ENCODE data around the gene BRF1.

BRF1 gene

DNA sequence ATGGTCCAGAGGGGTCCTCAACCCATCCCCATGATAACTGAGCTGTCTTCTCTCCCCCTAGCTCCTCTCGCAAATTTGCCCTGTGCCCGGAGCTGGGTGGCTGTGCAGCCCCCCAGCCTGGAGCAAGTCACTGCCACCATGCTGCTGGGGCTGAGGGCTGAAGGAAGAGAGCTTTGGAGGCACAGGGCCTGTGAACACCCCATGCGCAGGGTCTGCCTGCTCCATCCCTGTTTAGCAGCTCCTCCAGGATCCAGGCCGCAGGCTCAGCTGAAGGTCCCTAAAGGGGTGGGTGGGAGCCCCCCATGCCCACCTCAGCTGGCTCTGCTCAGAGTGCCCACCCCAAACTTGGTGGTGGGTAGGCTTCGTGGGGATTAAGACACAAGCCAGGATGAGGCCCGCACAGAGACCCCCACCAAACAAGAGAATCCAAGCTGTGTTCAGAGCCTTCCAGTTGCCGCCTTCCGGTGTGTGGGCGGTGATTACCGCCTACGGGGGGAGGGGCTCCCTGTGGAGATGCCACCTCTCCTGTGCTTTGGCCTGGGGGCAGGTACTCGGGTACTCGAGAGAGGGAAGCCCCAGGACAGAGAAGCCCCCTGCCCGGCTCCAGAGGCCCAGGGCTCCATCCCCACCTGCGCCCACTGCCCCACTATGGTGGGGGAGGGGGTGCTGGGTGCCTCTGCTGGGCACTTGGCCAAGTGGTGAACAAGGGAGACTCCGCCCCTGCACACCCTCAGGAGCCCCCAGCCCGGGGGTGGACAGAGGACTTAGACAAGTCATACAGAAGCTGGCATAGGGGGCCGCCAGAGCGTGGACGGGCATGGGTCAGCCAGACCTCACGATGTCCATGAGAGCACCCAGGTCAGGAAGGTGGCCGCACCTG is 130.8 kb downstream of the BRF1 start:
- no peak for DNase-seq

DNA sequence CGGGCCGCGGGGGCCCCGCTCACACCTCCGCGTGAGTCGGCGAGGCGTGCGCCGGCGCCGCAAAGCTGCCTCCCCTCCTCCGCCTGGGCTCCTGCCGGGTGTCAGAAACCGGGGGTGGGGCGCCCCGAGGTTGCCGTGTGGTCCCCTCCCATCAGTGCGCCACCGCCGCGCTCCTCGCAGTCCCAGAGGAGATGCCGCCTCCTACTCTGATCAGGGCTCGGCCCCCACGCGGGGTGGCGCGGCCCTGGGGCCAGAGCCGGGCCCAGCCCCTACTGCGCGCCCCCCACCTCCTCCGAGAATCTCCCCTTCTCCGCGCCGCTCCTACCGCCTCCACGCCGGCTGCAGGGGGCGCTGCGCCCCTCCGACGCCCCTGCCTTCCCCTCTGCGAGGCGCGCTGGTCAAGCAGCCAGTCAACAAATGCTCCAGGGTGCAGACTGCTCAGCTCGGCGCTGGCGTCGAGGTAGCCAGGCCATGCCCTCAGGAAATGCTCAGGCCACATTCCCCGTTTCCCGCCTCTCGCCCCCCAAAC is 131.8 kb downstream of the BRF1 start:
- DNase-seq, result no peak

DNA sequence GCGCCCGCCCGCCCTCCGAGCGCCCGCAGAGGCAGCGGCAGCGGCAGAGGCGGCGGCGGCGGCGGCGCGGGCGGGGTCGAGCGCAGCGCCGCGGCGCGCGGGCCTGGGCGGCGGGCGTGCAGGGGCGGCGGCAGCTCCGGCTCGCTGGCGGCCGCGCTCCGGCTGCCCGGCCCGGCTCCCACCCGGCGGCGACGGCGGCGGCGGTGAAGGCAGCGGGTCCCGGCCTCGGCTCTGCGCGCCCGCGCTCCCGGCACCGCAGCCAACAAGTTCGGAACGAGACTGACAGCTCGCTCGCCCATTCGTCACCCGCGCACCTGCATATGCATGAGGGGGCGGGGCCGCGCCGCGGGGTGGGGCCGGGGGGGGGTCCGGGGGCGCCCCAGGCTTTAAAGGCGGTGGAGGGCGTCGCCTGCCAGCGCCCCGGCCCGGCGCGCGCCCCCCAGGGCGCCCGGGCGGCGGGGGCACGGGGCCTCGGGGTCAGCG is 132.3 kb downstream of the BRF1 start, which contains the start of gene JAG2:
JAG2 (minus strand) TSS at position 281 of the 483 bp plus-strand sequence. CDS start 356 bp downstream, outside the sequence.
- DNase-seq, result no peak

DNA sequence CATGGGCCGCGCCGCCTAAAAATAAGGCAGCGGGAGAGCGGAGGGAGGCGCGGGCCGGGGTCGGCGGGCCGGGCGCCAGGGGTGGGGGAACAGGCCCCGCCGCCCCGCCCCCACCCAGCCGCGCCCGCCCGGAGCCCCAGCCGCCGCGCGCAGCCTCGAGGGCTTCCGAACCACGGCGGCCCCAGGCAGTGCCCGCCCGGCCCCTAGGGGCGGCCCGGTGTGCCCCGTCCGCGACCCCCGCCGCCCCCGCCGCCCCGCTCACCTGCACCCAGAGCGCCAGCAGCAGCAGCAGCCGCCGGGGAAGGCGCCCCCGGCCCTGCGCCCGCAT is 132.7 kb downstream of the BRF1 start:
- no peak for DNase-seq

DNA sequence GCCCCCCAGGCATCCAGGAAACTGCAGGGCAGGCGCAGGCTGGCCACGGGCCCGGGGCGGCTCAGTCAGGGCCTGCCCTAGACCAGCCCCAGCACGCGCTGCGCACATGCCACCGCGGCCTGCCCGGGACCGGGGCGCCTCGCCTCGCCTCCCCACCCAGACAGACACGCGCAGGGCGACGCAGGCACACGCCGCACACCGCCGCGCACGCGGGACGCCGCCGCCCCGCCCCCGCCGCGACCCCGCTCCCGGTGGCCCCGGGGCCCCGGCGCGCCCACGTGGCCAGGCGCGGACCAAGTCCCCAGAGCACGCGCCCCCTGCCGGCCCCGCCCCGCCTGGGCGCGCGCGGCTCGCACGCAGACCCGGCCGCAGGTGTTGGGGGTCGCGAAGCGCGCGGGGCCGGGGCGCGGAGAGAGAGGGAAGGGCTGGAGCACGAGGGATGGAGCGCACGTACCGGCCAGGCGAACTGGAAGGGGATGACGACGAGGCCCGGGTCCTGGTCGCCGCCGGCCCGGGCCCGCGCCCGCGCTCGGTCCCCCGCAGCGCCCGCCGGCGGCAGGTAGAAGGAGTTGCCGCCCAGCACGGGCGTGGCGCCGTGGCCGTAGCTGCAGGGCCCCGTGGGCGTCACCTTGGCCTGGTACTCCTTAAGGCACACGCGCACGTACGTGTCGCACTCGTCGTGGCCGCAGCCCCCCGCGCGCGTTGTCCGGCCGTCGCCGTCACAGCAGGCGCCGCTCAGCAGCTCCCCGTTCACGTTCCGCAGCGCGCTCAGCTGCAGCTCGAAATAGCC is 133.3 kb downstream of the BRF1 start:
- DNase-seq, result no peak

DNA sequence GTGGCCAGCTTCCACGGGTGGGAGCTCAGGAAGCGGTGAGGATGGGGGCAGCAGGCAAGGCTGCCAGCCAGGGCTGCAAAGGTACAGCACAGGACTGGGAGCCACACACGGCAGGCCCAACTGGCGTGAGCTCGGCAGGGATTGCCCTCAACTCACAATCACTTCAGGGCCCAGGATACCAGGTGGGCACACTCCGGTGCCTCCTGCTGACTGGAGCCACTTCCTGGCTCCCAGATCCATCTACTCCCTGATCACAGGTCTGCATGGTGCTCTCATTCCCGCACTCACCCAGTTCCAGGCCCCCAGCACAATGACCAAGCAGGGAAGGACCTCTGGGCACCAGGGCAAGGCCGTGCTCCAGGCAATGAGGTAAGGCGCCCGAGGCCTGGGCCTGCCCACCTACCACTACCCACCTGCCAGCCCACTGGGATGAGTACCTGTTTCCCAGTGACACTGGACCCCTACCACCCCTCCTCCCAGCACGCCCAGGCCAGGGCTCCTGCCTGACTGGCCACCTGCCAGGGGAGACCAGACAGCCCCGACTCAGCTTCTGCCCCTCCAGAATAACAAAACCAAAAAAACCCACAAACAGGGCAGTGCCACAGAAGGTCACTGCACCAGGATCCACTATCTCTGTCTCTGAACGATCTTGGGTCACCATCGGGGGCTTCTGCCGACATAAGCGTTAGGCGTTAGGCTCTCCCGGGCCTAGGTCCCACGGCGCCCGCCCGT is 134.1 kb downstream of the BRF1 start:
- DNase-seq, result no peak

DNA sequence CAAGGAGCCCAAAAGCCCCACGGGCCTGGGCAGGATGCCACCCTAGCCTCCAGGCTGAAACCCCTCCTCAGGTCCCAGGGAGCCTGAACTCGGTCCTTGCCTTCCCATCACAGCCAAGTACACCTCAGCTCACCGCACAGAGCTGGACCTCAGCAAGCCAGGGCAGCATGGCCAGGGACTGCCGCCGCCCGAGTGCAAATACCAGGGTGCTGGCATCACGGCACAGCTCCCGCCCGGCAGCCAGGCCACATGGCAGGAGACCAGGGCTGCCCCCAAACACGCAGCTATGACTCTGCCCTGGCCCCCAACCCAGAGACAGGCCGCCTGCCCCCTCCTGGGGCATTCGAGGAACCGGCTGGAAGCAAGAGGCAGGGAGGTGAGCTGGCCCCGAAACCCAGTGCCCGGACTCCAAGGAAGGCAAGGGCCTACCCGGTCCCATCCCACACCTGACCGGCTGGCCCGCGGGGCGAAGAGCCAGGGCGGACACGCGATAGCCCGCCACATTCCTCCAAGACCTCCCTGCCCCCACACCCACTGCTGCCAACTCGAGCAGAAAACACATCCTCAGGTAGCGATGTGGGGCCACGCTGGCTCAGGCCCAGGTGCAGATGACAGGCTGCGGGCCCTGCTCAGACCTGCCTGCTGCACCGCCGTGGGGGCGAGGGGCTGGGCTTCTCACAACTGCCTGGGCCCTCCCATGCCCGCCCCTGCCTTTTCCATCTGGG is 134.9 kb downstream of the BRF1 start:
- DNase-seq, result no peak

DNA sequence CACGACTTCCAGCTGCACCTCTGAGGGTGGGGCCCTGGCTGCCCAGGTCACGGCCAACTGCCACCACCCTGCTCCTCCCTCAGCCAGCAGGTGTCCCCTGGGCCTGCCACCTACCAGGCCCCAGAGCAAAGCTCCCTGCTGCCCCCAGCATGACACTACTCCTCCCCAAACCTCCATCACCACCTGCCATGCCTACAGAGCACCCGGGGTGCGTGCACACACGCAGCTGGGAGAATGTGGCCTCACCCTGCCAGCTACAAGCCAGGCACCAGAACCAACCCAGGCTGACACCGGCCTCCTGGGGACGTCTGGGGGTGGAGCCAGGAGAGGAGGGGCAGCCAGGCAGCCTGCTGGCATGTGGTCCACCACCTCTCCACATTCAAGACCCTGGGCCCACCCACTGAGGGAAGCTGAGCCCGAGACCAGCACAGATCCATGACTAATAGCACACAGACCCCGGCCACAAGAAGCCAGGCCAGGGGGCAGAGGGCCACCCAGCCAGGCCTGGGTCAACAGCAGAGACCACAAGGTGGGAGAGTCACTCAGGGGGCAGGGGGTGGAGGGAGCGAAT is 135.6 kb downstream of the BRF1 start:
- DNase-seq, result no peak

DNA sequence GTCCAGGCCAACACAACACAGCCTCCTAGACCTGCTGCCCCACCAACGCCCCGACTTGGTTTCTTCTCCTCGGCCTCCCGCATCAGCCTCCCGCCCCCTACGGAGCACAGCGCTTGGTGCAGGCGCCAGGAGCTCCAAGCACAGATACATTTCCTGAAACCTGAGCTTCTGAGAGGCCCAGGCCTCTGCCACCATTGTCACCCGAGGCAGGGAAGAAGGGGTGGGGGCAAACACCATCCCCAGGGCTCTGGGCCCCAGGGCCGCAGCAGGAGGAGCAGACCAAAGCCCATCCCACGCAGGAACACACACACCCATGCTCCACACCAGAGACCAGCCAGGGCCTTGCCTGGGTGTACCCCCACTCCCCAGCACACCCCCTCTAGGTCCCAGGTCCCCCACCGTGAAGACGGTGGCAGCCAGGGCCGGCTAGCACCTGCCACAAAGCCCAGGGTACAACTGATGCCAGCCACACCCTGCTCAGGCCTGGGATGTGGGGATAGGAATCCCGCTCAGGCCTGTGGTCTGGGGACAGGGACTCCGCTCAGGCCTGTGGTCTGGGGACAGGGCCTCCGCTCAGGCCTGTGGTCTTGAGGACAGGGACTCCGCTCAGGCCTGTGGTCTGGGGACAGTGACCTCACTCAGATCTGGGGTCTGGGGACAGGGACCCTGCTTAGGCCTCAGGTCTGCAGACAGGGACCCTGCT is 137.6 kb downstream of the BRF1 start:
- DNase-seq, result no peak

DNA sequence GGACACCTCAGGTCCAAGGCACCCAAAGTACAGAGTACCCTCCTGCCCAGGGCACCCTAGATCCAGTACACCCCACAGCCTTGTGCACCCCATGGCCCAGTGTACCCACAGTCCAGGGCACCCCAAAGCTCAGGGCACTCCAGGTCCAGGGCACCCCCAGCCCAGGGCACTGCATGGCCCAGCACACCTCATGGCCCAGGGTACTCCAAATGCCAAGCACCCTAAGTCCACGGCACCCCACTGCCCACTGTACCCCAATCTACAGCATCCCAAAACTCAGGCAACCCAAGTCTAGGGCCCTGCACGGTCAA is 138.2 kb downstream of the BRF1 start:
- no peak for DNase-seq

DNA sequence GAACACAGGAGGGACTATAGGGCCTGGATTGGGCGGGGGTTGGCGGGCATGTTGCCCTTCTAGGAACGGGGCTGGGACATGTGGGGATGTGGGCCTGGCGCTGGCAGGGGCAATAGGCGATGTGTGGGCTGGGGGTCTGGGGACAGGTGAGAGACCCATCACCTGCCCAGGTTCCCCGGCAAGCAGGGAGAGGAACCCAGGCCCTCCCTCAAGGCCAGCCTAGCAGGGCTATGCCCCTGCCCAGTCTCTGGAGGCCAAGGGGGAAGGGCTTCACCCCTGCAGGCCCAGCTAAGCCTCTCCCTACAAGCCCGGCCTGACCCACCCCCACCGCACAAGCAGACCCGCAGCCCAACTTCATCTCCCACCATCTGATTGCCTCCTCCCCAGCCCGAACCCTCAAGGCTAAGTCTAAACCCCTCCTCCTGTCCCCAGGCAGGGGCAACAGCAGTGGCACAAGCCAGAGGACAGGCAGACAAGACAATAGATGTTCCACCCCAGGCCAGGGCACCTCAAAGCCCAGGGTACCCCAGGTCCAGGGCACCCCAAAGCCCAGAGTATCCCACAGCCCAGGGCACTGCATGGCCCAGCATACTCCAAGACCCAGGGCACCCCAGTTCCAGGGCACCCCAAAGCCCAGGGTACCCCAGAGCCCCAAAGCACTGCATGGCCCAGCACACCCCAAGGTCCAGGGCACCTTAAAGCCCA is 138.7 kb downstream of the BRF1 start:
- no peak for DNase-seq

DNA sequence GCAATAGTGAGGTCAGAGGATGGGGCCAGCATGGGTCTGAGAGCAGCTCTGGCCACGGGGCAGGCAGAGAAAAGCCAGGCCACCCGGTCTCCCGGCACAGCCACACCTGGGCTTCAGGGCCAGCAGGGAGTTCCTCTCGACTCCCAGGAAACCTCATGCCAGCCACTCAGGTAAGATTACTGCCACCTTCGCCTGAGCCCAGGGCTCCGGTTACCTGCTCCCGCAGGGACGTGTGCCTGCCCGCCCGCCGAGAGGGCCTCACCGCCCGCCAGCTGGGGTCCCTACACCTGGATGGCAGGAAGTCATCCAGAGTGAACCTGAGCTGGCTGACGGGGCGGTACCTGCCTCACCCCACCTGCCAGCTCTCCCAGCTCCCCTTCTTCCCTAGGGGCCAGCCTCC is 139.5 kb downstream of the BRF1 start:
- peak; percentile 51 for DNase-seq

DNA sequence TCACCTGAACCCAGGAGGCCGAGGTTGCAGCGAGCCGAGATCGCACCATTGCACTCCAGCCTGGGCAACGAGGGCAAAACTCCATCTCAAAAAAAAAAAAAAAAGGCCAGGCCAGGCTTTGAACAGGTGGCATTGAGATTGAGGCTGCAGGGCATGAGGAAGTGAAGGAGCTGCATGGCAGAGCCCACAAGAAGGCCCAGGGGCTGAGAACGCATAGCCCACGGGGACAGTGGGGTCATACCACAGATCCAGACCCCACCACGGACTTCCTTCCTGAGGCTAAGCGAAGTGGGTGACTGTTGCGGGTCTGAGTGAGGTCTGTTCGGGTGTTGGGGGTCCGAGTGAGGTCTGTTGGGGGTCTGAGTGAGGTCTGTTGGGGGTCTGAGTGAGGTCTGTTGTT is 140.0 kb downstream of the BRF1 start:
- no peak for DNase-seq

DNA sequence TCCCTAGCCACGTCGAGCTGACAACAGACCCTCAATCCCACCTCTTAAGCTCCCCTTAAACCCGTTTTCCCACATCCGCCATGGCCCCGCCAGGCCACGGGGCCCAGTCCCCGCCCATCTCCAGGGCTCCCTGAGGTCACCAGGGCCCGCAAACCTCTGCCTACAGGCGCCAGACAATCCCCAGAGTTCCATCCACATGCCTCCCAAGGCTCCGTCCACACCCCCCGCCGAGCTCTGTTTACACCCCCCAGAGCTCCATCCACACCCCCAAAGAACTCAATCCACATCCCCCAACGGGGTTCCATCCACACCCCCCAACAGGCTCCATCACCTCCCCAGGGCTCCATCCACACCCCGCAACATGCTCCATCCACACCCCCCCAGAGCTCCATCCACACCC is 141.5 kb downstream of the BRF1 start:
- DNase-seq, result no peak

Data from NCI-H187 treated with DMSO at 0.1 percent for 48 hours (cell line).